SK-N-SH treated with all-trans-retinoic acid at 6 μM for 48 hours (cell line): ENCODE data around the gene TAC4.

Source experiments
- ATAC-seq: fragments of 200-7000 bp; cut with Tn5 transposase; 3 replicates; pipeline ENCODE4 v1.9.1; 2020; ENCODE audit warnings: mild to moderate bottlenecking, moderate library complexity
- BACH2 ChIP-seq: fragments of 250-450 bp; sonication (Bioruptor Pico); IDR thresholded peaks from 2 replicates; pipeline ENCODE4 v1.9.0; 2021; ENCODE audit warnings: mild to moderate bottlenecking, borderline replicate concordance
- CREB5 ChIP-seq: fragments of 250-450 bp; sonication (Bioruptor Pico); IDR thresholded peaks from 2 replicates; pipeline ENCODE4 v1.5.1; 2020; ENCODE audit warnings: low read depth, mild to moderate bottlenecking, moderate library complexity
- CSDC2 ChIP-seq: fragments of 250-450 bp; sonication (Bioruptor Pico); IDR thresholded peaks from 2 replicates; pipeline ENCODE4 v1.5.0; 2020; ENCODE audit warnings: mild to moderate bottlenecking, moderate library complexity
- ESRRG ChIP-seq: fragments of 250-450 bp; sonication (Bioruptor Pico); IDR thresholded peaks from 2 replicates; pipeline ENCODE4 v1.6.1; 2021; ENCODE audit warnings: mild to moderate bottlenecking
- GLIS3 ChIP-seq: fragments of 250-450 bp; sonication (Bioruptor Pico); IDR thresholded peaks from 2 replicates; pipeline ENCODE4 v1.5.0; 2020; ENCODE audit warnings: mild to moderate bottlenecking, moderate library complexity
- ISL1 ChIP-seq: fragments of 250-450 bp; sonication (Bioruptor Pico); IDR thresholded peaks from 2 replicates; pipeline ENCODE4 v2.1.2; 2022; ENCODE audit warnings: mild to moderate bottlenecking, moderate library complexity
- OSR1 ChIP-seq: fragments of 250-450 bp; sonication (Bioruptor Pico); IDR thresholded peaks from 2 replicates; pipeline ENCODE4 v1.8.0; 2022; ENCODE audit warnings: moderate library complexity, mild to moderate bottlenecking, inconsistent platforms
- PATZ1 ChIP-seq: fragments of 250-450 bp; sonication (Bioruptor Pico); IDR thresholded peaks from 2 replicates; pipeline ENCODE4 v1.8.0; 2020; ENCODE audit warnings: mild to moderate bottlenecking, moderate library complexity, borderline replicate concordance
- POU6F1 ChIP-seq: fragments of 250-450 bp; sonication (Bioruptor Pico); IDR thresholded peaks from 2 replicates; pipeline ENCODE4 v1.8.0; 2021; ENCODE audit warnings: low read depth, mild to moderate bottlenecking, moderate library complexity, borderline replicate concordance
- RARB ChIP-seq: fragments of 250-450 bp; sonication (Bioruptor Pico); IDR thresholded peaks from 2 replicates; pipeline ENCODE4 v1.8.0; 2021; ENCODE audit warnings: mild to moderate bottlenecking, moderate library complexity
- SNAI2 ChIP-seq: fragments of 250-450 bp; sonication (Bioruptor Pico); IDR thresholded peaks from 2 replicates; pipeline ENCODE4 v1.5.0; 2020; ENCODE audit warnings: mild to moderate bottlenecking, moderate library complexity
- TCF4 ChIP-seq: fragments of 250-450 bp; sonication (Bioruptor Pico); IDR thresholded peaks from 2 replicates; pipeline ENCODE4 v1.8.0; 2021; ENCODE audit warnings: mild to moderate bottlenecking, moderate library complexity, borderline replicate concordance
- TOX ChIP-seq: fragments of 250-450 bp; sonication (Bioruptor Pico); IDR thresholded peaks from 2 replicates; pipeline ENCODE4 v1.8.0; 2021; ENCODE audit warnings: mild to moderate bottlenecking, moderate library complexity, borderline replicate concordance
- TSHZ2 ChIP-seq: fragments of 250-450 bp; sonication (Bioruptor Pico); IDR thresholded peaks from 2 replicates; pipeline ENCODE4 v1.5.0; 2020; ENCODE audit warnings: mild to moderate bottlenecking, moderate library complexity
- ZC3H10 ChIP-seq: fragments of 250-450 bp; sonication (Bioruptor Pico); IDR thresholded peaks from 2 replicates; pipeline ENCODE4 v1.5.1; 2021; ENCODE audit warnings: mild to moderate bottlenecking, moderate library complexity
- ZFP3 ChIP-seq: fragments of 250-450 bp; sonication (Bioruptor Pico); IDR thresholded peaks from 2 replicates; pipeline ENCODE4 v1.5.0; 2020; ENCODE audit warnings: mild to moderate bottlenecking, moderate library complexity
- ZFP30 ChIP-seq: fragments of 450-650 bp; formaldehyde crosslinking; IDR thresholded peaks from 2 replicates; pipeline ENCODE4 v1.5.0; 2022; ENCODE audit warnings: mild to moderate bottlenecking, moderate library complexity
- ZNF565 ChIP-seq: fragments of 450-650 bp; formaldehyde crosslinking; conservative IDR thresholded peaks from 2 replicates; pipeline ENCODE4 v1.5.0; 2020; ENCODE audit warnings: low read depth, mild to moderate bottlenecking, moderate library complexity
- ZNF70 ChIP-seq: fragments of 450-650 bp; formaldehyde crosslinking; IDR thresholded peaks from 2 replicates; pipeline ENCODE4 v1.5.0; 2020; ENCODE audit warnings: mild to moderate bottlenecking, moderate library complexity
- ZNF8 ChIP-seq: fragments of 450-650 bp; formaldehyde crosslinking; IDR thresholded peaks from 2 replicates; pipeline ENCODE4 v1.5.0; 2020; ENCODE audit warnings: mild to moderate bottlenecking, moderate library complexity

TAC4 gene

GRCh38 chr17:49822829-49823228 is 25.0 kb downstream of the TAC4 start:
- ATAC-seq = no peak
- no peak for TF ChIP-seq ZNF70

- ATAC-seq = no peak
- TF ChIP-seq BACH2 (CRISPR knock-in tag) (no peak), ESRRG (CRISPR knock-in tag) (no peak), ZNF8 (no peak), ISL1 (CRISPR knock-in tag) (no peak), GLIS3 (CRISPR knock-in tag) (no peak), SNAI2 (CRISPR knock-in tag) (no peak), RARB (CRISPR knock-in tag) (no peak), ZNF565 (no peak), ZNF70 (no peak), PATZ1 (CRISPR knock-in tag) (no peak), POU6F1 (CRISPR knock-in tag) (no peak), CREB5 (CRISPR knock-in tag) (no peak), TOX (CRISPR knock-in tag) (no peak), CSDC2 (CRISPR knock-in tag) (no peak), ZFP3 (no peak), ZFP30 (no peak), ZC3H10 (CRISPR knock-in tag) (no peak), TSHZ2 (CRISPR knock-in tag) (no peak)
Observed at GRCh38 chr17:49821916-49822315, 26.0 kb downstream of the TAC4 start.

GRCh38 chr17:49821466-49821865 is 26.4 kb downstream of the TAC4 start:
- no peak for ATAC-seq
- TF ChIP-seq CREB5 (CRISPR knock-in tag) (no peak), ZNF8 (no peak), CSDC2 (CRISPR knock-in tag) (no peak), ISL1 (CRISPR knock-in tag) (no peak), PATZ1 (CRISPR knock-in tag) (no peak), ESRRG (CRISPR knock-in tag) (no peak), GLIS3 (CRISPR knock-in tag) (no peak), TCF4 (no peak), SNAI2 (CRISPR knock-in tag) (no peak), OSR1 (CRISPR knock-in tag) (no peak)
